Skeletal muscle satellite cell (primary cell): Measurements from ENCODE around the gene WNT6.

Experiments
- H3K27me3 ChIP-seq: 2 replicates; pipeline ENCODE4 v1.7.0; 2013; ENCODE audit warnings: low read length; ENCODE audit not compliant: control insufficient read depth, insufficient read depth
- H3K36me3 ChIP-seq: 2 replicates; pipeline ENCODE4 v1.7.0; 2013; ENCODE audit warnings: mild to moderate bottlenecking, control low read depth, low read length; ENCODE audit not compliant: insufficient read depth
- H3K4me1 ChIP-seq: 2 replicates; pipeline ENCODE4 v1.7.0; 2013; ENCODE audit warnings: low read length; ENCODE audit not compliant: control insufficient read depth, insufficient read depth
- H3K4me2 ChIP-seq: 2 replicates; pipeline ENCODE4 v1.7.0; 2013; ENCODE audit warnings: mild to moderate bottlenecking, low read length
- H3K4me3 ChIP-seq: 2 replicates; pipeline ENCODE4 v1.7.0; 2013; ENCODE audit warnings: low read length
- H3K9ac ChIP-seq: 2 replicates; pipeline ENCODE4 v1.7.0; 2013; ENCODE audit warnings: mild to moderate bottlenecking, low read depth, low read length, moderate library complexity
- H3K9me3 ChIP-seq: replicated peaks from 2 replicates; pipeline ENCODE4 v1.7.0; 2013; ENCODE audit warnings: mild to moderate bottlenecking, control low read depth, low read length

Gene WNT6

GRCh38 chr2:218890369-218890768 lies 30.8 kb downstream of the WNT6 start:
- Histone ChIP-seq H3K4me1 (peaks cover 11% of the 10 kb centered on the region), H3K9ac (no peak overlapping the region), H3K4me2 (no peak overlapping the region), H3K27me3 (peaks cover 76% of the 10 kb centered on the region), H3K9me3 (no peaks in the 10 kb centered on the region), H3K36me3 (no peaks in the 10 kb centered on the region), H3K4me3 (no peak overlapping the region)

DNA sequence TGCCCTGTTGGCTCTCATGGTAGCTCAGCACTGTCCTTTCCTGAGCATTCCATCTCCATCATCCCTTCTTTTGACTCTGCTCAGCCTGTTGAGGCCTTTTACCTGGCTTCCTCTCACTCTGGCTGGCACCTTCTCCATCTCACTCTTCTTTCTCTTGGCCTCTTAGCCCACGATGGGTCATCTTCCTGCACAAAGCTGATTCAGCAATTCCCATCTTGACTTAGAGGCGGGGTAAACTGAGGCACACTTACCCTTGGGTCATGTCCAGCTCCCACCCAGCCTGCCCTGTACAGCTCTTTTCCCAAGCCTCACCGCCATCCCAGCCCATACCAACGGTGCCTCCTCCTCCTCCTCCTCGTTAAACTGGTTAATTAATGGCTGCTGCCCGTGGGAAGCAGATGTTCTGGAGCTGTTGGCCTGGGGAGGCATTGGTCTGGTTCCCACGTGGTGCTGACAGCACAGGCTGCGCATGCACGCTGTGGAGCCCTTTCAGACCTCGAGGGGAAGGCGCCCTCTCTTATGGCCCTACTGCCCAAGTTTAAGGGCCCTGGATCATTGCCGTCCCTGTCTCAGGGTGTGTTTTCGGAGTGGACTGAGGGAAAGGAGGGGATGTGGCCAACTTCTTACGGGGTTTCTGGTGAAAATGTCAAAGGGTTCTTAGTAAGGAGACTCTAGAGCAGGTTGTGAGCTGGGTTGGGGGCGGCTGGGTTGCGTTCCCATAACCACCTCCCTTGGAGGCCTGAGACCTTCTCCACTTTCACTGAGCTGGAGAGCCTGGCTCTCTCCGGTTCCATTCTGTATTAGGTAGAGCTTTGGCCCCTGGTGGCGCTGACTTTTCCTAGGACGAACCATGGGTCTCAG lies 31.9 kb downstream of the WNT6 start:
- Histone ChIP-seq H3K27me3 (peaks cover 79% of the 10 kb centered on the region), H3K9ac (no peak overlapping the region), H3K4me2 (no peak overlapping the region), H3K4me1 (peaks cover 12% of the 10 kb centered on the region), H3K36me3 (no peaks in the 10 kb centered on the region), H3K9me3 (no peaks in the 10 kb centered on the region), H3K4me3 (no peak overlapping the region)

GRCh38 chr2:218892693-218893348 lies 33.2 kb downstream of the WNT6 start:
- no peaks in the 10 kb centered on the region for H3K36me3 ChIP-seq
- H3K4me1 ChIP-seq, result peaks cover 18% of the 10 kb centered on the region
- no peaks in the 10 kb centered on the region for H3K9me3 ChIP-seq
- H3K9ac ChIP-seq, result no peak overlapping the region
- H3K27me3 ChIP-seq, result peaks cover 81% of the 10 kb centered on the region
- peak overlapping the region; percentile 65 for H3K4me3 ChIP-seq
- H3K4me2 ChIP-seq, result peak overlapping the region; percentile 87

GRCh38 chr2:218893349-218894150 lies 33.9 kb downstream of the WNT6 start:
- Histone ChIP-seq H3K27me3 (peaks cover 81% of the 10 kb centered on the region), H3K4me3 (peak overlapping the region; percentile 65), H3K4me2 (peak overlapping the region; percentile 87), H3K4me1 (peaks cover 18% of the 10 kb centered on the region), H3K9me3 (no peaks in the 10 kb centered on the region), H3K9ac (no peak overlapping the region), H3K36me3 (no peaks in the 10 kb centered on the region)

GRCh38 chr2:218894151-218894879 lies 34.7 kb downstream of the WNT6 start:
- Histone ChIP-seq H3K36me3 (no peaks in the 10 kb centered on the region), H3K9me3 (no peaks in the 10 kb centered on the region), H3K4me3 (no peak overlapping the region), H3K4me2 (no peak overlapping the region), H3K27me3 (peaks cover 86% of the 10 kb centered on the region), H3K4me1 (peaks cover 18% of the 10 kb centered on the region), H3K9ac (no peak overlapping the region)

- H3K36me3 ChIP-seq, result no peaks in the 10 kb centered on the region
- no peak overlapping the region for H3K9ac ChIP-seq
- no peaks in the 10 kb centered on the region for H3K9me3 ChIP-seq
- H3K4me2 ChIP-seq, result no peak overlapping the region
- no peak overlapping the region for H3K4me3 ChIP-seq
- peaks cover 84% of the 10 kb centered on the region for H3K27me3 ChIP-seq
- peaks cover 18% of the 10 kb centered on the region for H3K4me1 ChIP-seq
Observed at GRCh38 chr2:218894880-218895157, 35.2 kb downstream of the WNT6 start.

GRCh38 chr2:218895326-218895725 lies 35.7 kb downstream of the WNT6 start:
- Histone ChIP-seq H3K9ac (no peak overlapping the region), H3K4me2 (no peak overlapping the region), H3K4me3 (no peak overlapping the region), H3K4me1 (peaks cover 18% of the 10 kb centered on the region), H3K36me3 (no peaks in the 10 kb centered on the region), H3K9me3 (no peaks in the 10 kb centered on the region), H3K27me3 (peaks cover 83% of the 10 kb centered on the region)

DNA sequence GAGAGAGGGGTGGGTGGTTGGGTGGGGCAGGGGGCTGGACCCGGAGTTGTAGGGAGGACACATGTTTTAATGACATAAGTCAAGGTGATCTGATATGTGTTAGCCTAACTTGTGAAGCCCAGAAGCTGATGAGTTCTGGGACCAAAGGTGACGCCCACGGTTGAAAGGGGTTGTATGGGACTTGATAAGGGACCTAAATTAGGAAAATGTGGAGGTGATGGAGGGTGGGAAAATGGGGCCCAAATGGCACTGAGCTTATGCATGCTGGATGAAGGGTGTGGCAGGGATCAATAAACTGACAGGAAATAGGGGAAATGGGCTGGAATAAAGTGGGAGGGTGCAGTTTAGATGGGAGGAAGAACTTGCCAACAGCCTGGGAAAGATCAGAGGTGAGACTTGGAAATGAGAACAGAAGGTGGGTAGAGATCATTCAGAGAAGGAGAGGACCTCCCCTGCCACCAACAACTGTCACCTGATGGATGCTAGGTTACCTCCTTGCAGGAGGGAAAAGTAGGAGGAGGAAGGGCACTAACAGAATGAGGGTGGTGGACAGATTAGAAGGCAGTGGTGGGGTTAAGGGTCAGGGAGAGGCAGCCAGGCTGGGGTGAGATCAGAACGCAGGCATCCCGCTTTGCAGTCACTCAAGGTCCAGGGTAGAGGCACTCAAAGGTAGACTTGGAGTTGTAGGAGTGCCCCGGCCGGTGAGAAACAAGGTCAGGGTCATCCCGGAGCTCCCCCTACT lies 36.3 kb downstream of the WNT6 start:
- Histone ChIP-seq H3K4me1 (peaks cover 18% of the 10 kb centered on the region), H3K9me3 (no peaks in the 10 kb centered on the region), H3K4me2 (no peak overlapping the region), H3K4me3 (no peak overlapping the region), H3K9ac (no peak overlapping the region), H3K27me3 (peaks cover 84% of the 10 kb centered on the region), H3K36me3 (no peaks in the 10 kb centered on the region)

- H3K36me3 ChIP-seq, result no peaks in the 10 kb centered on the region
- H3K27me3 ChIP-seq, result peaks cover 81% of the 10 kb centered on the region
- peak overlapping the region; percentile 37 for H3K4me2 ChIP-seq
- H3K9ac ChIP-seq, result no peak overlapping the region
- peaks cover 18% of the 10 kb centered on the region for H3K4me1 ChIP-seq
- no peaks in the 10 kb centered on the region for H3K9me3 ChIP-seq
- H3K4me3 ChIP-seq, result no peak overlapping the region
Observed at GRCh38 chr2:218896501-218897393, 37.1 kb downstream of the WNT6 start.
